GM23338 (cell line): ENCODE results near the gene NKAIN2. TPM values are rescaled to one million over a fixed set of nuclear protein-coding genes. Genes with fewer than 3 reads are reported as not detected.

Experiments
- ATAC-seq: fragments of 200-7000 bp; cut with Tn5 transposase; 3 replicates; pipeline ENCODE4 v1.9.1; 2020
- DNase-seq: peaks from one replicate; pipeline ENCODE4 v3.0.0-alpha.2; 2015; ENCODE audit warnings: low spot score
- H2AFZ ChIP-seq: fragments of 200-600 bp; sonication (generic); 2 replicates; pipeline ENCODE4 v1.8.0; 2016; ENCODE audit warnings: antibody characterized with exemption, mild to moderate bottlenecking, moderate library complexity
- H3F3A ChIP-seq: fragments of 200-600 bp; sonication (generic); replicated peaks from 2 replicates; pipeline ENCODE4 v1.8.0; 2017; ENCODE audit warnings: antibody characterized with exemption, mixed run types, low read depth
- H3K27ac ChIP-seq: fragments of 200-600 bp; sonication (generic); 2 replicates; pipeline ENCODE4 v1.6.1; 2016; ENCODE audit warnings: low read depth
- H3K27me3 ChIP-seq: fragments of 200-600 bp; sonication (generic); 2 replicates; pipeline ENCODE4 v1.8.0; 2016; ENCODE audit warnings: mild to moderate bottlenecking, mixed run types, moderate library complexity; ENCODE audit not compliant: insufficient read depth
- H3K36me3 ChIP-seq: fragments of 200-600 bp; sonication (generic); 2 replicates; pipeline ENCODE4 v1.8.0; 2016; ENCODE audit warnings: mild to moderate bottlenecking; ENCODE audit not compliant: insufficient read depth
- H3K4me1 ChIP-seq: fragments of 200-600 bp; sonication (generic); 2 replicates; pipeline ENCODE4 v1.8.0; 2016; ENCODE audit warnings: mild to moderate bottlenecking, moderate library complexity; ENCODE audit not compliant: insufficient read depth
- H3K4me2 ChIP-seq: fragments of 200-600 bp; sonication (generic); 2 replicates; pipeline ENCODE4 v1.7.1; 2017; ENCODE audit warnings: mixed run types
- H3K4me3 ChIP-seq: fragments of 200-600 bp; sonication (generic); 2 replicates; pipeline ENCODE4 v1.6.1; 2016; ENCODE audit warnings: mixed run types
- H3K79me2 ChIP-seq: fragments of 200-600 bp; sonication (generic); replicated peaks from 2 replicates; pipeline ENCODE4 v1.8.0; 2017; ENCODE audit warnings: mild to moderate bottlenecking; ENCODE audit not compliant: insufficient read depth
- H3K9me2 ChIP-seq: fragments of 200-600 bp; sonication (generic); 2 replicates; pipeline ENCODE4 v1.8.0; 2017; ENCODE audit not compliant: insufficient read depth
- H4K20me1 ChIP-seq: fragments of 200-600 bp; sonication (generic); replicated peaks from 2 replicates; pipeline ENCODE4 v1.8.0; 2017; ENCODE audit warnings: mild to moderate bottlenecking; ENCODE audit not compliant: insufficient read depth
- H3K27ac Mint-ChIP-seq: 2 replicates; pipeline ENCODE4 v1.8.0; 2020; ENCODE audit warnings: inconsistent platforms, mild to moderate bottlenecking, moderate library complexity, mixed read lengths
- H3K27me3 Mint-ChIP-seq: 3 replicates; pipeline ENCODE4 v1.8.0; 2022; ENCODE audit warnings: low read depth, mild to moderate bottlenecking, moderate library complexity, mixed read lengths, inconsistent platforms; ENCODE audit not compliant: insufficient read depth, poor library complexity
- H3K36me3 Mint-ChIP-seq: 3 replicates; pipeline ENCODE4 v1.8.0; 2021; ENCODE audit warnings: low read depth, mild to moderate bottlenecking, inconsistent platforms, moderate library complexity, mixed read lengths
- H3K4me1 Mint-ChIP-seq: 3 replicates; pipeline ENCODE4 v1.8.0; 2020; ENCODE audit warnings: mild to moderate bottlenecking, inconsistent platforms, mixed read lengths
- H3K4me3 Mint-ChIP-seq: 3 replicates; pipeline ENCODE4 v1.8.0; 2021; ENCODE audit warnings: moderate library complexity, mild to moderate bottlenecking, inconsistent platforms, mixed read lengths
- H3K9me3 Mint-ChIP-seq: 3 replicates; pipeline ENCODE4 v1.8.0; 2020; ENCODE audit warnings: moderate library complexity, mild to moderate bottlenecking, inconsistent platforms, mixed read lengths
- CREB1 ChIP-seq: fragments of 250-450 bp; sonication (Bioruptor Pico); IDR thresholded peaks from 2 replicates; pipeline ENCODE4 v1.5.0; 2020; ENCODE audit warnings: low read depth, mild to moderate bottlenecking, moderate library complexity
- CTCF ChIP-seq, 2 experiments: fragments of 200-600 bp in 1 of 2; sonication (generic) in 1 of 2; conservative IDR thresholded peaks; 2 replicates each; pipeline versions ENCODE4 v1.5.1 to v1.6.1; 2016 to 2017; ENCODE audit warnings: antibody characterized with exemption in 2 of 2, low read depth in 2 of 2, mild to moderate bottlenecking in 2 of 2, moderate library complexity in 1 of 2
- ETS1 ChIP-seq: IDR thresholded peaks from 2 replicates; pipeline ENCODE4 v1.6.1; 2016; ENCODE audit warnings: antibody characterized with exemption
- EZH2 ChIP-seq: fragments of 200-600 bp; sonication (generic); IDR thresholded peaks from one replicate; pipeline ENCODE4 v1.8.0; 2017; ENCODE audit warnings: antibody characterized with exemption, mild to moderate bottlenecking, low read depth; ENCODE audit not compliant: unreplicated experiment
- EZH2phosphoT487 ChIP-seq: fragments of 200-600 bp; sonication (generic); IDR thresholded peaks from one replicate; pipeline ENCODE4 v1.8.1; 2018; ENCODE audit warnings: antibody characterized with exemption; ENCODE audit not compliant: unreplicated experiment
- JUNB ChIP-seq: IDR thresholded peaks from one replicate; pipeline ENCODE4 v1.6.1; 2016; ENCODE audit warnings: antibody characterized with exemption; ENCODE audit not compliant: unreplicated experiment
- NANOG ChIP-seq: IDR thresholded peaks from 2 replicates; pipeline ENCODE4 v1.6.1; 2016; ENCODE audit warnings: antibody characterized with exemption, borderline replicate concordance
- POLR2AphosphoS5 ChIP-seq: IDR thresholded peaks from 2 replicates; pipeline ENCODE4 v1.6.1; 2016; ENCODE audit warnings: antibody characterized with exemption, low read depth
- REST ChIP-seq: IDR thresholded peaks from one replicate; pipeline ENCODE4 v1.6.1; 2018; ENCODE audit warnings: antibody characterized with exemption; ENCODE audit not compliant: unreplicated experiment
- STAT1 ChIP-seq: IDR thresholded peaks from one replicate; pipeline ENCODE4 v1.6.1; 2016; ENCODE audit warnings: antibody characterized with exemption; ENCODE audit not compliant: unreplicated experiment
- ZNF114 ChIP-seq: fragments of 250-450 bp; sonication (Bioruptor Pico); IDR thresholded peaks from 2 replicates; pipeline ENCODE4 v1.5.0; 2020; ENCODE audit warnings: mild to moderate bottlenecking, moderate library complexity
- ZNF331 ChIP-seq: fragments of 250-450 bp; sonication (Bioruptor Pico); IDR thresholded peaks from 2 replicates; pipeline ENCODE4 v1.5.0; 2020; ENCODE audit warnings: low read depth, mild to moderate bottlenecking, moderate library complexity
- ZNF462 ChIP-seq: fragments of 250-450 bp; sonication (Bioruptor Pico); IDR thresholded peaks from 2 replicates; pipeline ENCODE4 v1.5.0; 2020; ENCODE audit warnings: mild to moderate bottlenecking, moderate library complexity
- polyA plus RNA-seq: library from polyadenylated mRNA; unstranded; fragments of >200 nt; fragmentation: Nextera tagmentation; extraction: Ambion mirVana; gene quantifications from 2 replicates; pipeline ENCODE4 v1.2.1, GENCODE V29; 2016
- total RNA-seq: library from RNA; depleted of rRNA; stranded (reverse); fragments of >200 nt; shearing (Covaris generic); gene quantifications from 2 replicates; pipeline ENCODE4 v1.2.3, GENCODE V29; 2014

The NKAIN2 gene
- total and polyA plus RNA-seq, 2 experiments from 2014 or later: 0.39 to 1.1 TPM

- H3K4me3 Mint-ChIP-seq: no peak overlapping the region
These were observed 630.8 kb downstream of the NKAIN2 start for GRCh38 chr6:124434421-124434820.

More at GRCh38 chr6:124434421-124434820, 630.8 kb downstream of the NKAIN2 start:
- Histone ChIP-seq H3K4me2 (no peak overlapping the region), H3K27ac (no peak overlapping the region), H3K4me3 (no peak overlapping the region), H3F3A (no peaks in the 10 kb centered on the region), H3K79me2 (no peaks in the 10 kb centered on the region), H2AFZ (no peak overlapping the region), H3K9me2 (peaks cover 7% of the 10 kb centered on the region; the same call in 1 of the 2 replicates), H3K4me1 (no peaks in the 10 kb centered on the region), H3K27me3 (no peaks in the 10 kb centered on the region), H3K36me3 (no peaks in the 10 kb centered on the region), H4K20me1 (no peaks in the 10 kb centered on the region)
- Mint-ChIP-seq H3K27ac (no peak overlapping the region), H3K4me1 (no peaks in the 10 kb centered on the region; the same call in 2 of the 3 replicates), H3K9me3 (no peaks in the 10 kb centered on the region), H3K27me3 (no peaks in the 10 kb centered on the region), H3K36me3 (no peaks in the 10 kb centered on the region)
- no peak for ATAC-seq
- TF ChIP-seq ZNF462 (CRISPR knock-in tag): no peak
- TF ChIP-seq EZH2phosphoT487: no peak
- TF ChIP-seq CTCF (conservative IDR thresholded peaks at IDR 0.05; ENCODE audit: low read depth in 2 of 2): no peak
- no peak for TF ChIP-seq REST
- no peak for TF ChIP-seq POLR2AphosphoS5
- TF ChIP-seq ZNF114 (CRISPR knock-in tag): no peak
- TF ChIP-seq STAT1: no peak
- TF ChIP-seq NANOG: no peak
- no peak for TF ChIP-seq JUNB
- no peak for TF ChIP-seq CREB1 (CRISPR knock-in tag)
- no peak for TF ChIP-seq ETS1
- no peak for TF ChIP-seq EZH2
- TF ChIP-seq ZNF331 (CRISPR knock-in tag): no peak
- no peak for DNase-seq
